Liver (tissue), 9 donors: ENCODE data around the gene CLIC3. TPM values are rescaled to one million over a fixed set of nuclear protein-coding genes. Genes with fewer than 3 reads are reported as not detected.
"Not testable (repeated sequence)": the region's sequence is repeated elsewhere in the genome, so short reads cannot be mapped to it uniquely, and the experiment has no call there.

Experiments
- DNase-seq: peaks from one replicate; pipeline ENCODE4 v3.0.0-alpha.2; 2017; ENCODE audit warnings: low spot score
- H3K27ac ChIP-seq, 2 donors: one replicate each; pipeline ENCODE4 v1.7.0; 2013; ENCODE audit warnings: inconsistent platforms in 2 of 2, low read length in 2 of 2, control low read depth in 1 of 2, low read depth in 1 of 2, mild to moderate bottlenecking in 1 of 2
- H3K27me3 ChIP-seq, 4 donors: one replicate each; pipeline versions ENCODE4 v1.6.1 to v1.7.0; 2013; ENCODE audit warnings: low read length in 3 of 4, inconsistent platforms in 1 of 4, mild to moderate bottlenecking in 1 of 4, moderate library complexity in 1 of 4; ENCODE audit not compliant: control insufficient read depth in 4 of 4, insufficient read depth in 4 of 4
- H3K36me3 ChIP-seq, 4 donors: one replicate each; pipeline versions ENCODE4 v1.6.1 to v1.7.0; 2013; ENCODE audit warnings: low read length in 3 of 4, mild to moderate bottlenecking in 3 of 4, low read depth in 1 of 4, moderate library complexity in 1 of 4; ENCODE audit not compliant: control insufficient read depth in 4 of 4, insufficient read depth in 3 of 4
- H3K4me1 ChIP-seq, 4 donors: one replicate each; pipeline versions ENCODE4 v1.6.1 to v1.7.0; 2013; ENCODE audit warnings: low read length in 3 of 4, mild to moderate bottlenecking in 3 of 4, moderate library complexity in 1 of 4; ENCODE audit not compliant: control insufficient read depth in 4 of 4, insufficient read depth in 4 of 4
- H3K4me3 ChIP-seq, 3 donors: one replicate each; pipeline versions ENCODE4 v1.6.1 to v1.7.0; 2013; ENCODE audit warnings: low read length in 3 of 3, control low read depth in 1 of 3, low read depth in 1 of 3, mild to moderate bottlenecking in 1 of 3
- H3K9ac ChIP-seq, 2 donors: one replicate each; pipeline ENCODE4 v1.7.0; 2013; ENCODE audit warnings: low read length in 2 of 2, mild to moderate bottlenecking in 2 of 2, moderate library complexity in 2 of 2, control low read depth in 1 of 2, low read depth in 1 of 2
- H3K9me3 ChIP-seq, 4 donors: one replicate each; pipeline versions ENCODE4 v1.6.1 to v1.7.0; 2013; ENCODE audit warnings: low read length in 3 of 4; ENCODE audit not compliant: control insufficient read depth in 4 of 4
- CTCF ChIP-seq: fragments of 150-350 bp; IDR thresholded peaks from 2 replicates; pipeline ENCODE4 v1.5.1; 2017; ENCODE audit warnings: improper control_type of control experiment, low read depth, low read length; ENCODE audit not compliant: missing input control
- EGR1 ChIP-seq, 2 donors: IDR thresholded peaks; 2 replicates each; pipeline ENCODE4 v1.6.1; 2016 to 2018; ENCODE audit warnings: antibody characterized with exemption in 2 of 2, low read depth in 2 of 2
- FOXA2 ChIP-seq: IDR thresholded peaks from 2 replicates; pipeline ENCODE4 v1.6.1; 2016; ENCODE audit warnings: antibody characterized with exemption
- GABPA ChIP-seq, 2 donors: IDR thresholded peaks in 1 of 2; conservative IDR thresholded peaks in 1 of 2; 2 replicates each; pipeline ENCODE4 v1.6.1; 2016; ENCODE audit warnings: antibody characterized with exemption in 2 of 2, mild to moderate bottlenecking in 1 of 2, moderate library complexity in 1 of 2
- HNF4A ChIP-seq, 2 donors: conservative IDR thresholded peaks; 2 replicates each; pipeline ENCODE4 v1.6.1; 2016; ENCODE audit warnings: antibody characterized with exemption in 2 of 2, mild to moderate bottlenecking in 2 of 2
- HNF4G ChIP-seq: IDR thresholded peaks from 2 replicates; pipeline ENCODE4 v1.6.1; 2016; ENCODE audit warnings: antibody characterized with exemption
- JUND ChIP-seq, 2 donors: IDR thresholded peaks; 2 replicates each; pipeline ENCODE4 v1.6.1; 2016; ENCODE audit warnings: antibody characterized with exemption in 2 of 2
- MAX ChIP-seq: IDR thresholded peaks from 2 replicates; pipeline ENCODE4 v1.6.1; 2016; ENCODE audit warnings: antibody characterized with exemption
- NR2F2 ChIP-seq: IDR thresholded peaks from 2 replicates; pipeline ENCODE4 v1.6.1; 2016; ENCODE audit warnings: antibody characterized with exemption
- RAD21 ChIP-seq, 2 donors: IDR thresholded peaks; 2 replicates each; pipeline ENCODE4 v1.6.1; 2016; ENCODE audit warnings: antibody characterized with exemption in 2 of 2, mild to moderate bottlenecking in 2 of 2
- RXRA ChIP-seq, 2 donors: IDR thresholded peaks; 2 replicates each; pipeline ENCODE4 v1.6.1; 2017 to 2018; ENCODE audit warnings: antibody characterized with exemption in 2 of 2, mild to moderate bottlenecking in 1 of 2
- SP1 ChIP-seq: IDR thresholded peaks from 2 replicates; pipeline ENCODE4 v1.6.1; 2018; ENCODE audit warnings: antibody characterized with exemption, mild to moderate bottlenecking
- TAF1 ChIP-seq: conservative IDR thresholded peaks from 2 replicates; pipeline ENCODE4 v1.6.1; 2016; ENCODE audit warnings: antibody characterized with exemption, mild to moderate bottlenecking
- YY1 ChIP-seq: IDR thresholded peaks from 2 replicates; pipeline ENCODE4 v1.6.1; 2016; ENCODE audit warnings: antibody characterized with exemption, mild to moderate bottlenecking
- ZBTB33 ChIP-seq: IDR thresholded peaks from 2 replicates; pipeline ENCODE4 v1.6.1; 2016; ENCODE audit warnings: antibody characterized with exemption
- WGBS: extraction: QIAGEN DNeasy Blood & Tissue Kit; methylation state at CpG from one replicate; pipeline ENCODE4 v1.1.7; 2013; 5-methylcytosine and 5-hydroxymethylcytosine counted together
- polyA plus RNA-seq, 2 donors: library from polyadenylated mRNA; stranded (reverse) in 1 of 2; unstranded in 1 of 2; fragments of 200-250 nt in 1 of 2; fragments of >200 nt in 1 of 2; fragmentation: Nextera tagmentation in 1 of 2; extraction: Ambion mirVana in 1 of 2; gene quantifications; one replicate each; pipeline versions ENCODE4 v1.2.1 to v1.2.3, GENCODE V29; 2013 to 2015
- total RNA-seq, 2 donors: library from RNA; depleted of rRNA; stranded (reverse); fragments of >200 nt; gene quantifications; one replicate each; pipeline ENCODE4 v1.2.3, GENCODE V29; 2014
- TF ChIP-seq, protein P1 (sequence below): IDR thresholded peaks from 2 replicates; pipeline ENCODE4 v1.6.1; 2016; ENCODE audit warnings: antibody characterized with exemption, mild to moderate bottlenecking
- TF ChIP-seq, protein P2 (sequence below): IDR thresholded peaks from 2 replicates; pipeline ENCODE4 v1.6.1; 2016; ENCODE audit warnings: antibody characterized with exemption
- donor health status: healthy.
- donor health status: healthy.
- donor health status: healthy.
- donor health status: healthy.
- donor health status: healthy.

Gene CLIC3
- total and polyA plus RNA-seq, 4 donors: 0.33 to 0.83 (median 0.40) TPM

DNA sequence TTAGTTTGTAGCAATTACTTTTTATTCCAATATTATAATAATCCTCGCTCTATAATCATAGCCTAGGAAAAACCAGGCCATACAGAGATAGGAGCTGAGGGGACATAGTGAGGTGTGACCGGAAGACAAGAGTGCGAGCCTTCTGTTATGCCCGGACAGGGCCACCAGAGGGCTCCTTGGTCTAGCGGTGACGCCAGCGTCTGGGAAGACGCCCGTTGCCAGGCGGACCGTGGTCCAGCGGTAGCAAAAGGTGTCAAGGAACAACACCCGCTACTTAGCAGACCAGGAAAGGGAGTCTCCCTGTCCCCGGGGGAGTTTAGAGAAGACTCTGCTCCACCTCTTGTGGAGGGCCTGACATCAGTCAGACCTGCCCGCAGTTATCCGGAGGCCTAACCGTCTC is 7.9 kb upstream of the CLIC3 start:
- H3K27me3 ChIP-seq, H3K4me3 ChIP-seq, H3K4me1 ChIP-seq, H3K9me3 ChIP-seq, DNase-seq, H3K9ac ChIP-seq, H3K27ac ChIP-seq, H3K36me3 ChIP-seq: not testable (repeated sequence)
- 42% methylated on average over 17 of the region's 17 CpGs for WGBS
- peak; percentile 20 for TF ChIP-seq CTCF

DNA sequence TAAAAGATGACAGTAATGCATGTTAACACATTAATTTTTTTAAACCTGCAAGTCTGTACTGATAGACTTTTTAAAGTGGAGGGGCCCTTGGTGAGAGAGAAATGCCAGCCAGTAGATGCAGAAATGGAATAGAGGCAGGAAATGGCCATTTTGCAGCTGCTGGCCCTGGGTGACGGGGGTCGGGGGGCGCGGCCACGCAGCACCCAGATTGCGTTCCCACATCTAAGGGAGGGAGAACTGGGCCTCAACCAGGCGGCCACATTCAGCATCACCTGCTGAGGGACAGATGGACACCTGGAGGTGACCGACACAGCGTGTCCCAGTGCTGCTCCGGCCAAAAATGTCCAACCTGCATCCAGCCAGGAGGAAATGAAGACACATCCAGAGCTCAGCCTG is 6.3 kb upstream of the CLIC3 start:
- H3K27me3 ChIP-seq: no peaks in the 10 kb centered on the region
- no peak overlapping the region for H3K4me3 ChIP-seq
- TF ChIP-seq HNF4A (conservative IDR thresholded peaks at IDR 0.05) (no peak), EGR1 (IDR thresholded peaks at IDR 0.05; ENCODE audit: low read depth in 2 of 2) (no peak), ZBTB33 (no peak), GABPA (IDR thresholded peaks at IDR 0.05 in 1 of 2, conservative IDR thresholded peaks at IDR 0.05 in 1 of 2) (no peak), TAF1 (no peak), YY1 (no peak), RAD21 (IDR thresholded peaks at IDR 0.05) (no peak), HNF4G (no peak), FOXA2 (no peak), RXRA (IDR thresholded peaks at IDR 0.05) (no peak), SP1 (no peak), NR2F2 (no peak), JUND (IDR thresholded peaks at IDR 0.05) (no peak), CTCF (no peak), MAX (no peak)
- TF ChIP-seq, protein P1, sequence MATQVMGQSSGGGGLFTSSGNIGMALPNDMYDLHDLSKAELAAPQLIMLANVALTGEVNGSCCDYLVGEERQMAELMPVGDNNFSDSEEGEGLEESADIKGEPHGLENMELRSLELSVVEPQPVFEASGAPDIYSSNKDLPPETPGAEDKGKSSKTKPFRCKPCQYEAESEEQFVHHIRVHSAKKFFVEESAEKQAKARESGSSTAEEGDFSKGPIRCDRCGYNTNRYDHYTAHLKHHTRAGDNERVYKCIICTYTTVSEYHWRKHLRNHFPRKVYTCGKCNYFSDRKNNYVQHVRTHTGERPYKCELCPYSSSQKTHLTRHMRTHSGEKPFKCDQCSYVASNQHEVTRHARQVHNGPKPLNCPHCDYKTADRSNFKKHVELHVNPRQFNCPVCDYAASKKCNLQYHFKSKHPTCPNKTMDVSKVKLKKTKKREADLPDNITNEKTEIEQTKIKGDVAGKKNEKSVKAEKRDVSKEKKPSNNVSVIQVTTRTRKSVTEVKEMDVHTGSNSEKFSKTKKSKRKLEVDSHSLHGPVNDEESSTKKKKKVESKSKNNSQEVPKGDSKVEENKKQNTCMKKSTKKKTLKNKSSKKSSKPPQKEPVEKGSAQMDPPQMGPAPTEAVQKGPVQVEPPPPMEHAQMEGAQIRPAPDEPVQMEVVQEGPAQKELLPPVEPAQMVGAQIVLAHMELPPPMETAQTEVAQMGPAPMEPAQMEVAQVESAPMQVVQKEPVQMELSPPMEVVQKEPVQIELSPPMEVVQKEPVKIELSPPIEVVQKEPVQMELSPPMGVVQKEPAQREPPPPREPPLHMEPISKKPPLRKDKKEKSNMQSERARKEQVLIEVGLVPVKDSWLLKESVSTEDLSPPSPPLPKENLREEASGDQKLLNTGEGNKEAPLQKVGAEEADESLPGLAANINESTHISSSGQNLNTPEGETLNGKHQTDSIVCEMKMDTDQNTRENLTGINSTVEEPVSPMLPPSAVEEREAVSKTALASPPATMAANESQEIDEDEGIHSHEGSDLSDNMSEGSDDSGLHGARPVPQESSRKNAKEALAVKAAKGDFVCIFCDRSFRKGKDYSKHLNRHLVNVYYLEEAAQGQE: no peak
- TF ChIP-seq, protein P2, sequence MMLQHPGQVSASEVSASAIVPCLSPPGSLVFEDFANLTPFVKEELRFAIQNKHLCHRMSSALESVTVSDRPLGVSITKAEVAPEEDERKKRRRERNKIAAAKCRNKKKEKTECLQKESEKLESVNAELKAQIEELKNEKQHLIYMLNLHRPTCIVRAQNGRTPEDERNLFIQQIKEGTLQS: no peak
- H3K36me3 ChIP-seq: peaks cover 0 to 2% (median 0%) of the 10 kb centered on the region in 4 donors
- no peak overlapping the region for H3K27ac ChIP-seq
- no peak for DNase-seq
- 89% methylated on average over 10 of the region's 10 CpGs for WGBS
- no peak overlapping the region for H3K9ac ChIP-seq
- H3K9me3 ChIP-seq: no peaks in the 10 kb centered on the region
- H3K4me1 ChIP-seq: peaks cover 0 to 5% (median under 1%) of the 10 kb centered on the region in 4 donors
